PC-3 (cell line): ENCODE measurements around the gene ATF7IP. TPM values are rescaled to one million over a fixed set of nuclear protein-coding genes. Genes with fewer than 3 reads are reported as not detected.

Experiments used
- ATAC-seq: fragments of 200-7000 bp; cut with Tn5 transposase; 2 replicates; pipeline ENCODE4 v1.9.1; 2020; ENCODE audit warnings: mild to moderate bottlenecking, moderate library complexity
- BruUV-seq: library from RNA; stranded (reverse); fragments of 400-500 nt; replicated peaks from 2 replicates; lab custom pipeline; 2021; lab: Mats Ljungman, UMichigan
- CTCF ChIA-PET: fragments of 300-600 bp; sonication (Branson Sonifier 250); formaldehyde crosslinking; loops from one replicate; lab custom pipeline; 2022; ENCODE audit warnings: antibody characterized with exemption; lab: Charles Lee
- POLR2A ChIA-PET: fragments of 300-600 bp; sonication (Branson Sonifier 250); formaldehyde crosslinking; loops from one replicate; lab custom pipeline; 2022; ENCODE audit warnings: antibody characterized with exemption; ENCODE audit not compliant: unreplicated experiment; lab: Charles Lee
- DNase-seq: peaks from one replicate; pipeline ENCODE4 v3.0.0-alpha.2; 2015
- H2AFZ ChIP-seq: fragments of 300-600 bp; sonication (generic); 2 replicates; pipeline ENCODE4 v1.6.0; 2016; ENCODE audit warnings: antibody characterized with exemption, low read length
- H3F3A ChIP-seq: fragments of 300-600 bp; sonication (generic); one replicate; pipeline ENCODE4 v1.6.0; 2017; ENCODE audit warnings: antibody characterized with exemption, low read length, control low read depth, mild to moderate bottlenecking; ENCODE audit not compliant: unreplicated experiment
- H3K27ac ChIP-seq: fragments of 300-600 bp; sonication (generic); 2 replicates; pipeline ENCODE4 v1.5.1; 2016; ENCODE audit warnings: mild to moderate bottlenecking, low read length
- H3K27me3 ChIP-seq: fragments of 300-600 bp; sonication (generic); 2 replicates; pipeline ENCODE4 v1.6.1; 2016; ENCODE audit warnings: low read length, mixed read lengths
- H3K36me3 ChIP-seq: fragments of 300-600 bp; sonication (generic); 2 replicates; pipeline ENCODE4 v1.6.1; 2016; ENCODE audit warnings: low read depth, mixed run types, low read length, mixed read lengths
- H3K4me1 ChIP-seq: fragments of 300-600 bp; sonication (generic); 2 replicates; pipeline ENCODE4 v1.5.1; 2016; ENCODE audit warnings: low read length; ENCODE audit not compliant: insufficient read depth
- H3K4me2 ChIP-seq: fragments of 300-600 bp; sonication (generic); 2 replicates; pipeline ENCODE4 v1.6.0; 2016; ENCODE audit warnings: low read length
- H3K4me3 ChIP-seq: fragments of 300-600 bp; sonication (generic); 2 replicates; pipeline ENCODE4 v1.5.1; 2016; ENCODE audit warnings: mild to moderate bottlenecking, low read length, mixed read lengths
- H3K79me2 ChIP-seq: fragments of 300-600 bp; sonication (generic); 2 replicates; pipeline ENCODE4 v1.6.1; 2017; ENCODE audit warnings: low read length, mixed read lengths
- H3K9ac ChIP-seq: fragments of 300-600 bp; sonication (generic); 2 replicates; pipeline ENCODE4 v1.6.0; 2016; ENCODE audit warnings: mild to moderate bottlenecking, low read length
- H3K9me2 ChIP-seq: fragments of 300-600 bp; sonication (generic); replicated peaks from 2 replicates; pipeline ENCODE4 v1.6.1; 2016; ENCODE audit warnings: mixed run types, low read length, mixed read lengths
- H3K9me3 ChIP-seq: fragments of 300-600 bp; sonication (generic); 2 replicates; pipeline ENCODE4 v1.6.1; 2016; ENCODE audit warnings: low read length, mixed read lengths
- H4K20me1 ChIP-seq: fragments of 300-600 bp; sonication (generic); 2 replicates; pipeline ENCODE4 v1.6.1; 2016; ENCODE audit warnings: low read length, mixed read lengths
- EZH2 ChIP-seq: fragments of 300-600 bp; sonication (generic); IDR thresholded peaks from one replicate; pipeline ENCODE4 v1.6.1; 2017; ENCODE audit warnings: antibody characterized with exemption, mild to moderate bottlenecking, low read length; ENCODE audit not compliant: unreplicated experiment
- EZH2phosphoT487 ChIP-seq: fragments of 300-600 bp; sonication (generic); IDR thresholded peaks from 2 replicates; pipeline ENCODE4 v1.6.1; 2018; ENCODE audit warnings: mild to moderate bottlenecking, antibody characterized with exemption, low read length, borderline replicate concordance
- intact Hi-C: fragments of 100-400 bp; cut with micrococcal nuclease; formaldehyde crosslinking; loops from 2 replicates; pipeline ENCODE4 v1.9.0; 2023
- total RNA-seq: library from RNA; depleted of rRNA; stranded (reverse); fragments of >200 nt; gene quantifications from 2 replicates; pipeline ENCODE4 v1.2.3, GENCODE V29; 2014
- TF ChIP-seq, protein P1 (sequence below): fragments of 300-600 bp; sonication (generic); conservative IDR thresholded peaks from 2 replicates; pipeline ENCODE4 v1.5.1; 2017; ENCODE audit warnings: antibody characterized with exemption, low read depth, mild to moderate bottlenecking, low read length

The ATF7IP gene
- total RNA-seq, 1 experiment from 2014 or later, result 12.5 TPM

DNA sequence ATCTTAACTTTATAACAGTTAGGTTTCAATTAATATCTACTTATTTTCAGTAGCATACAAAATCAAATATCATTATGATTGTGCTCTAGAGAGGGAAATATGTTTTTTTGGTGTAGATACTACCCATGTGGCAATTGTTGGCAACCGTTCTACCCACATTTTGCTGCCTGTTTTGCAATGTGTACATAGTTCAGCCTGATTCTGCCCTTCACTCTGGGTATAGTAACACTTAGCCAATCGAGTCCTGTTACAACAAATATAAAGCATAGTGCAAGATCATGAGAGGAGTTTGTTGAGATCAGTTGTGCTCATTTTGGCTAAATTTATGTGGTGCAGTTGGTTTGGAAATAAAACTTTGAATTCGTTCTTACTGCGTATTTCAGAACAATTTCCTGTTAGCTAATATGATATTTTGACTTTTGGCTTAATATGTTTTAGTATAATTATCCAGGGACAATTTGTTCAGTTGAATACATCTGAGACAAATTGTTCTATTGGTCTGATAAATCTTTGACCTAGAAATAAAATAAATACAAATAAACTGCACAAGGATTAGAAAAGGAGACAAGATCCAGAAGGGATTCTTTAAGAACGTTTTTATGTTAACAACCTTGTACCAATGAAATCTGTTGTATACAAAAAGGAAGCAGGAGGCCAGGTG is 76.9 kb downstream of the ATF7IP start:
- no peak for TF ChIP-seq EZH2phosphoT487
- no peak for TF ChIP-seq EZH2
- TF ChIP-seq, protein P1, sequence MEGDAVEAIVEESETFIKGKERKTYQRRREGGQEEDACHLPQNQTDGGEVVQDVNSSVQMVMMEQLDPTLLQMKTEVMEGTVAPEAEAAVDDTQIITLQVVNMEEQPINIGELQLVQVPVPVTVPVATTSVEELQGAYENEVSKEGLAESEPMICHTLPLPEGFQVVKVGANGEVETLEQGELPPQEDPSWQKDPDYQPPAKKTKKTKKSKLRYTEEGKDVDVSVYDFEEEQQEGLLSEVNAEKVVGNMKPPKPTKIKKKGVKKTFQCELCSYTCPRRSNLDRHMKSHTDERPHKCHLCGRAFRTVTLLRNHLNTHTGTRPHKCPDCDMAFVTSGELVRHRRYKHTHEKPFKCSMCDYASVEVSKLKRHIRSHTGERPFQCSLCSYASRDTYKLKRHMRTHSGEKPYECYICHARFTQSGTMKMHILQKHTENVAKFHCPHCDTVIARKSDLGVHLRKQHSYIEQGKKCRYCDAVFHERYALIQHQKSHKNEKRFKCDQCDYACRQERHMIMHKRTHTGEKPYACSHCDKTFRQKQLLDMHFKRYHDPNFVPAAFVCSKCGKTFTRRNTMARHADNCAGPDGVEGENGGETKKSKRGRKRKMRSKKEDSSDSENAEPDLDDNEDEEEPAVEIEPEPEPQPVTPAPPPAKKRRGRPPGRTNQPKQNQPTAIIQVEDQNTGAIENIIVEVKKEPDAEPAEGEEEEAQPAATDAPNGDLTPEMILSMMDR, result no peak
- Histone ChIP-seq H3K9me3 (no peaks in the 10 kb centered on the region), H3K4me2 (no peak overlapping the region), H2AFZ (no peak overlapping the region), H4K20me1 (no peaks in the 10 kb centered on the region), H3K4me1 (no peaks in the 10 kb centered on the region), H3K27me3 (no peaks in the 10 kb centered on the region), H3K36me3 (peaks cover 16% of the 10 kb centered on the region), H3K27ac (no peak overlapping the region), H3K9me2 (no peaks in the 10 kb centered on the region), H3K79me2 (no peaks in the 10 kb centered on the region), H3K4me3 (no peak overlapping the region), H3K9ac (no peak overlapping the region), H3F3A (no peaks in the 10 kb centered on the region)
- POLR2A ChIA-PET, result no interaction called here
- CTCF ChIA-PET, result no interaction called here
- DNase-seq (no peak), ATAC-seq (no peak)
- no TSS peak for BruUV-seq
- intact Hi-C loops, result no loop called here

DNA sequence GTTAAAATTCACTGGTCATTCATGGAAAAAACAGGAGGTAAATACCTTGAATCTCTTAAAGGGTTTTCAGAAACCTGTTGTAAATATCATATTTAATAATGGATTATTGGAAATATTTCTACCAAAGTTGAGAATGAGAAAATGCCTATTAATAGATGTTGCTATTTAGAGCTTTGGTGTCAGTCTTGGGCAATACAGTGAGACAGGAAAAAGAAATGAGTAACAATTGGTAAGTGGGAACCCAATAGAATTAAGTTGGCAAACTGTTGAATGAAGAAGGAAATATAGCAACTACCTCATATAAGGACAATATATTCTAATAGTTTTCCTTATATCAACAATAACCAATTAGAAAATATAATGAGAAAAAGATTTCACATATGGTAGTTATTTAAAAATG is 78.0 kb downstream of the ATF7IP start:
- POLR2A ChIA-PET, result no interaction called here
- no peaks in the 10 kb centered on the region for H3K27me3 ChIP-seq

DNA sequence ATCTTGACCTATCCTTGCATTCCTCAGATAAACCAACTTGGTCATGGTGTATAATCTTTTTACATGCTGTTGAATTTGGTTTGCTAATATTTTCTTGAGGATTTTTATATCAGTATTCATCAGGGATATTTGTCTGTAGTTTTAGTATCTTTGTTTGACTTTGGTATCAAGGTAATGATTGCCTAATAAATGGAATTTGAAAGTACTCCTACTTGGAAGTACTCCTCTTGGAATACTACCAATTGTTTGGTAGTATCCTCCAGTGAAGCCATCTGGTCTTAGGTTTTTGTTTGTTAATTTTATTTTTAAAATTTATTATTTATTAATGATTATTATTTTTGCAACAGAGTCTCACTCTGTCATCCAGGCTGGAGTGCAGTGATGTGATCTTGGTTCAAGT is 85.0 kb downstream of the ATF7IP start:
- 0 out of 2 replicates have a peak, but pooled peaks cover 7% of the 10 kb centered on the region for H3K79me2 ChIP-seq
- CTCF ChIA-PET, result no interaction called here
- BruUV-seq, result no TSS peak

More for the DNA sequence above, 78.0 kb downstream of the ATF7IP start:
- DNase-seq, result no peak
- H3K9ac ChIP-seq, result no peak overlapping the region
- H3K4me2 ChIP-seq, result no peak overlapping the region
- no TSS peak for BruUV-seq
- H3F3A ChIP-seq, result no peaks in the 10 kb centered on the region
- CTCF ChIA-PET, result no interaction called here
- intact Hi-C loops, result no loop called here
- H3K36me3 ChIP-seq, result peaks cover 21% of the 10 kb centered on the region
- no peak overlapping the region for H2AFZ ChIP-seq
- no peaks in the 10 kb centered on the region for H3K9me2 ChIP-seq
- no peak overlapping the region for H3K4me3 ChIP-seq
- no peaks in the 10 kb centered on the region for H3K79me2 ChIP-seq
- no peak overlapping the region for H3K27ac ChIP-seq
- no peaks in the 10 kb centered on the region for H3K4me1 ChIP-seq
- no peak for TF ChIP-seq EZH2phosphoT487
- no peak for TF ChIP-seq EZH2
- TF ChIP-seq, protein P1, result no peak
- ATAC-seq, result no peak
- no peaks in the 10 kb centered on the region for H3K9me3 ChIP-seq
- H4K20me1 ChIP-seq, result no peaks in the 10 kb centered on the region

More for the DNA sequence above, 85.0 kb downstream of the ATF7IP start:
- no peak for DNase-seq
- H3K4me2 ChIP-seq, result no peak overlapping the region
- H3K9me3 ChIP-seq, result no peaks in the 10 kb centered on the region
- peaks cover 16% of the 10 kb centered on the region for H3K36me3 ChIP-seq
- H4K20me1 ChIP-seq, result no peaks in the 10 kb centered on the region
- H3K9me2 ChIP-seq, result no peaks in the 10 kb centered on the region
- intact Hi-C loops, result no loop called here
- H2AFZ ChIP-seq, result no peak overlapping the region
- H3K27me3 ChIP-seq, result no peaks in the 10 kb centered on the region
- TF ChIP-seq, protein P1, result no peak
- no peak for TF ChIP-seq EZH2
- no peak overlapping the region for H3K4me3 ChIP-seq
- no peak for ATAC-seq
- H3F3A ChIP-seq, result no peaks in the 10 kb centered on the region
- no peaks in the 10 kb centered on the region for H3K4me1 ChIP-seq
- POLR2A ChIA-PET, result no interaction called here
- no peak overlapping the region for H3K27ac ChIP-seq
- H3K9ac ChIP-seq, result no peak overlapping the region
